GM12801 (cell line): ENCODE results near the gene NAA15.

ENCODE experiments used
- TF ChIP-seq, protein P1 (sequence below): IDR thresholded peaks from one replicate; pipeline ENCODE4 v1.5.1; 2011; ENCODE audit warnings: control low read depth; ENCODE audit not compliant: insufficient read length; ENCODE audit errors: extremely low read depth

The NAA15 gene

DNA sequence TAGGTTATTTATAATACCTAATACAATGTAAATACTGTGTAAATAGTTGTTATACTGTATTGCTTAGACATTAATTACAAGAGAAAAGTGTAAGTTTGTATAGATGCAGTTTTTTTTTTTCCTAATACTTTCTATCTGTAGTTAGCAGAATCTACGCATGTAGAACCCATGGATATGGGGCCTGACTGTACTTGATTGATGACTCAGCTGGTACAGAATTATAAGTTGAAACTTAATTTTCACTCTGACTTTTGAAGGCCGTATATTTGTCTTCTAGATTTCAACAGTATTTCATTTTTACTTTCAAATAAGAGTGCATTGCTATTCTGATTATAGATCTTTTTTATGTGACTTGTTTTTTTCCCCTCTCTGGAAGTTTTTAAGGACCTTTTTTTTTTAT, 31.7 kb downstream of the NAA15 start:
- TF ChIP-seq, protein P1, sequence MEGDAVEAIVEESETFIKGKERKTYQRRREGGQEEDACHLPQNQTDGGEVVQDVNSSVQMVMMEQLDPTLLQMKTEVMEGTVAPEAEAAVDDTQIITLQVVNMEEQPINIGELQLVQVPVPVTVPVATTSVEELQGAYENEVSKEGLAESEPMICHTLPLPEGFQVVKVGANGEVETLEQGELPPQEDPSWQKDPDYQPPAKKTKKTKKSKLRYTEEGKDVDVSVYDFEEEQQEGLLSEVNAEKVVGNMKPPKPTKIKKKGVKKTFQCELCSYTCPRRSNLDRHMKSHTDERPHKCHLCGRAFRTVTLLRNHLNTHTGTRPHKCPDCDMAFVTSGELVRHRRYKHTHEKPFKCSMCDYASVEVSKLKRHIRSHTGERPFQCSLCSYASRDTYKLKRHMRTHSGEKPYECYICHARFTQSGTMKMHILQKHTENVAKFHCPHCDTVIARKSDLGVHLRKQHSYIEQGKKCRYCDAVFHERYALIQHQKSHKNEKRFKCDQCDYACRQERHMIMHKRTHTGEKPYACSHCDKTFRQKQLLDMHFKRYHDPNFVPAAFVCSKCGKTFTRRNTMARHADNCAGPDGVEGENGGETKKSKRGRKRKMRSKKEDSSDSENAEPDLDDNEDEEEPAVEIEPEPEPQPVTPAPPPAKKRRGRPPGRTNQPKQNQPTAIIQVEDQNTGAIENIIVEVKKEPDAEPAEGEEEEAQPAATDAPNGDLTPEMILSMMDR: no peak

DNA sequence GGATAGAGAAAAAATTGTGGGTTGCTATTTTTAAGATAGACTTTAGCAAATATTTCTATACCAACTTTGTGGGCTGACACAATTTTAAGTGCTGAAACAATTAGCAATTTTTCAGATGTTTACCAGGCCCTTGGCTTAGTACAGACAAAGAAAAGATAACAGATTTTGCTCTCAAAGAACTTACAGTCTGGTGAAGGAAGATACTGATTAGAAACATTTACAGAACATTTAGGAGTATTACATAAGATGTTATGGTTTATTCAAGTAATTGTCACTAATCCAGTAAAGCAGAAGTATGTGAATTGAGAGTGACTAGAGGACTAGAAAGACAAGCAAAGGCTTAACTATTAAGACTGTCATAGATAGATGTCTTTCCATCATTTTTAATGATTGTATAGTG, 36.3 kb downstream of the NAA15 start:
- TF ChIP-seq, protein P1: no peak

DNA sequence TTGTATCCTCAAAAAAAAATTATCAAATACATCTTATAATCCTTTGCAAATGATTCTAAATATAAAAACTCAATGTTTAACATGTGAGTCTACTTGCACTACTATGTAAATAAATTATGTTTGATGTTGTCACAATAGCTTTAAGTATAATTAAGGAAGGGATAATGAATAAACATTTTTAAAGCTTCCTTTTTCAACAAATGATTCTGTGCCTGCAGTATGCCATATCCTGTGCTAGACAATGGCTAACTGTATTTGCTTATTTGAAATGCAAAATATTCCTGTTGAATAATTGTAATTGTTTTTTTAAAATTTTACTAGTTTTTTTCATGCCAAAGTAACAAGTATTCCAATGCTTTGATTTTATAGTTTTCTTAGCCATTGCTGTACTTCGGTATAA, 60.0 kb downstream of the NAA15 start:
- TF ChIP-seq, protein P1: no peak

DNA sequence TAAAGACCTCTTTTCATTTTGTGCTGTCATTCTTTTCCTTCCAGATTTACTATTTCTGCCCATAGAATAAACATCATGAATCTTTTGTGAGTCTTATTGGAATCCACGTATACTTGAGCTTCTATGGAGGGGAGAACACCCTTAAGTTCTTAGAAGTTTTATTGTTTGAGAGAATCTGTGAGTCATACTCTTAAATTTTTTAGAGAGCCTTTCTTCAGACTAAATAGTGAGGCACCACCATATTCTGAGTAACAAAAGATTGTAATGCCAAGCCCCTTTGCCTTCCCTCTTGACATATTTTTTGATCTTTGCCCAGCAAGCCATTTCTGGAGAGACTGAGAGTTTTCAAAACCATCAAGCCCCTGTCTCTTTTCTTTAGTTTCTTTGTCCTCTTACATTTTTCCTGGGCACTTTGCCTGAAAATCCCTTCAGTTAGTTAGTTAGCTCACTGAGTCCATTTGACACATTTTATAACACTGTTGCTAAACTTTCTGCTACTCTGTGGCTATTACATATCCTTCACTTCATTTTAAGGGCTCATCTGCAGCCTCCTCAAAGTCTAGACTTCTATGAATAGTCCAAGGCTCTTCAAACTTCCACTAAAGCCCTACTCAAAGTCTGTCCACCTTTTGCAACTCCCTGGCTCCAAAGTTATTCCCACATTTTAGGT, 66.3 kb downstream of the NAA15 start:
- TF ChIP-seq, protein P1: no peak

DNA sequence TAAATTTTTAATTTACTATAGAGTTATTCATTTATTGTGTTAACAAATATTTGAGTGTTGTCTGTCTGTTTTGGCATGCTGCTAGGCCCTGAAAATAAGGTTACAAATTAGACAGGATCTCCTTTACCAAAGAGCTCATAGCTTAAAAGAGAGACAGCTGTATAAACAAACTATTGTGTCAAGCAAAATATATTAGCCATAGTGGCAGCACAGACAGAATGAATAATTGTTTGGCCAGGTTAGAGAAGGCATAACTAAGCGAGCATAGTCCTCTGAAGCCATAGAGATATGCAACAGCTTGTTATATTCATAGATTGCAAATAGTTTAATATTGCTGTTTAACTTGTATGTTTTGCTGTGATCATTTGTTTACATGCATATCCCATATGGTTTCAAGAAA, 67.7 kb downstream of the NAA15 start:
- TF ChIP-seq, protein P1: no peak

DNA sequence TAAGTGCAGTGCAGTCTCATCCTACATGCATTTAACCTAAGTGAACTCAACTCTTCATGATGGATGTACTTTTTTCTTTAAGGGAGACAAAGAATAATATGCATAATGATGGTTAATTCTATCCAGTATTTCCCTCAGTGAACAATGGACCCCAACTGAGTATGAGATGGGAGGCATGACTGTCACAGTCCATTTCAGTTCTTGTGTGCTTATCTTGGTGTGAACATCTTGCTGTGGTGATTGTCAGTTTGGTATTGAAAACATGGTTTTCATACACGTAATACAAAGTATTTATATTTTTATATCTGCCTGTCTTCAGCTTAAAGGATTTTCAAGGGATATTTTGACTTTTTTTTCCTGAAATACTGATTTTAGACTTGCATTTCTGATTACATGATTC, 72.9 kb downstream of the NAA15 start:
- TF ChIP-seq, protein P1: no peak

DNA sequence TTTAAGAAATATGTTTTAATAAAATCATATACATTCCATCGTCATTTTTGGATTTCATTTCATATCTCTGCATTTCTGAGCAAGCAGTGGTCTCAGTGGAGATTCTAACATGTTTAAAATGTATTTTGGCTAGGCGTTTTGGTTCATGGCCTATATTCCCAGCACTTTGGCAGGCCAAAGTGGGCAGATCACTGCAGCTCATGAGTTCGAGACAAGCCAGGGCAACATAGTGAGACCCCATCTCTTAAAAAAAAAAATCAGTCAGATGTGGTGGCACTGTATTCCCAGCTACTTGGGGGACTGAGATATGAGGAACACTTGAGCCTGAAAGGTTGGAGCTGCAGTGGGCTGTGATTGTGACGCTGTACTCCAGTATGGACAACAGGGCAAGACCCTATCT, 85.1 kb downstream of the NAA15 start:
- TF ChIP-seq, protein P1: no peak
